ENCODE data around the gene PRSS57.

DNA sequence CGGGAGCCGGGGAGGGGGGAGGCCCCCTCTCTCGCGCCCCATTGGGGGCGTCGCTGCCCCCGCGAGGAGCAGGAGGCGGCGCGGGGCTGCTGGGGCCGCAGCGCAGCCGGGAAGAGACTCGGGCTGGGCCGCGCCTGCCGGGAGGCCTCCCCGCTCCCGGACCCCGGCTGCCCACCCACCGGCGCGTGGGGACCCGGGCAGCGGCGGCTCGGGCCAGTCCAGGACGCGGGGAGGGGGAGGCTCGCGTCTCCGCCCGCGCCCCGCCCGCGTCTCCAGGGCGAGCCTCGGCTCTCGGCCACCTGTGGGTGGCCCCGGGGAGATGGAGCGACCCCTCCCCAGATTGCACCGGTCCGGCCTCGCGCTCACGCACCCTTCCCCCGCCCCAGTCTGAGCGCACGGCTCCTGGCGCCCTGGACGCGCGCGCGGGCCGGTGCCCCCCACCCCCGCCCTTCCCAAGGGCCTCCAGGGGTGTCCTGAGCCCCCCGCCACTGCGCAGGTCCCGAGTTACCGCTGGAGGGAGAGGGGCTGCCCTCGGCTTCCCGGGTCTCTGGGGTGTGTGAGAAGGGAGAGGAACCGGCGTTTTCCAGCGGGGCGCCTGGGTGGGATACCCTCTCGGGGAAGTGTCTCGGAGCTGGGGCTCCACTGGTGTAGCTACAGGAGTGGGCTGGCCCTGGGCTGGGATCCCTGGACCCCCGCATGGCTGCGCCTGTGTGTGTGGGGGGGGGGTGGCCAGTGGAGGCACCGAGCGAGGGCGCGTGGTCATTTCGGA, 14.1 kb upstream of the PRSS57 start:
- TF ChIP-seq, protein P1, sequence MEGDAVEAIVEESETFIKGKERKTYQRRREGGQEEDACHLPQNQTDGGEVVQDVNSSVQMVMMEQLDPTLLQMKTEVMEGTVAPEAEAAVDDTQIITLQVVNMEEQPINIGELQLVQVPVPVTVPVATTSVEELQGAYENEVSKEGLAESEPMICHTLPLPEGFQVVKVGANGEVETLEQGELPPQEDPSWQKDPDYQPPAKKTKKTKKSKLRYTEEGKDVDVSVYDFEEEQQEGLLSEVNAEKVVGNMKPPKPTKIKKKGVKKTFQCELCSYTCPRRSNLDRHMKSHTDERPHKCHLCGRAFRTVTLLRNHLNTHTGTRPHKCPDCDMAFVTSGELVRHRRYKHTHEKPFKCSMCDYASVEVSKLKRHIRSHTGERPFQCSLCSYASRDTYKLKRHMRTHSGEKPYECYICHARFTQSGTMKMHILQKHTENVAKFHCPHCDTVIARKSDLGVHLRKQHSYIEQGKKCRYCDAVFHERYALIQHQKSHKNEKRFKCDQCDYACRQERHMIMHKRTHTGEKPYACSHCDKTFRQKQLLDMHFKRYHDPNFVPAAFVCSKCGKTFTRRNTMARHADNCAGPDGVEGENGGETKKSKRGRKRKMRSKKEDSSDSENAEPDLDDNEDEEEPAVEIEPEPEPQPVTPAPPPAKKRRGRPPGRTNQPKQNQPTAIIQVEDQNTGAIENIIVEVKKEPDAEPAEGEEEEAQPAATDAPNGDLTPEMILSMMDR (IDR thresholded peaks at IDR 0.05): no peak
- TF ChIP-seq EP300 (IDR thresholded peaks at IDR 0.05; ENCODE audit: borderline replicate concordance in 1 of 2, low read depth in 1 of 2, low read length in 1 of 2): no peak
- no peak for TF ChIP-seq POLR2AphosphoS5 (IDR thresholded peaks at IDR 0.05; ENCODE audit: low read depth, low read length)
- TF ChIP-seq RCOR1 (IDR thresholded peaks at IDR 0.05; ENCODE audit: low read length): no peak
- TF ChIP-seq, protein P2, sequence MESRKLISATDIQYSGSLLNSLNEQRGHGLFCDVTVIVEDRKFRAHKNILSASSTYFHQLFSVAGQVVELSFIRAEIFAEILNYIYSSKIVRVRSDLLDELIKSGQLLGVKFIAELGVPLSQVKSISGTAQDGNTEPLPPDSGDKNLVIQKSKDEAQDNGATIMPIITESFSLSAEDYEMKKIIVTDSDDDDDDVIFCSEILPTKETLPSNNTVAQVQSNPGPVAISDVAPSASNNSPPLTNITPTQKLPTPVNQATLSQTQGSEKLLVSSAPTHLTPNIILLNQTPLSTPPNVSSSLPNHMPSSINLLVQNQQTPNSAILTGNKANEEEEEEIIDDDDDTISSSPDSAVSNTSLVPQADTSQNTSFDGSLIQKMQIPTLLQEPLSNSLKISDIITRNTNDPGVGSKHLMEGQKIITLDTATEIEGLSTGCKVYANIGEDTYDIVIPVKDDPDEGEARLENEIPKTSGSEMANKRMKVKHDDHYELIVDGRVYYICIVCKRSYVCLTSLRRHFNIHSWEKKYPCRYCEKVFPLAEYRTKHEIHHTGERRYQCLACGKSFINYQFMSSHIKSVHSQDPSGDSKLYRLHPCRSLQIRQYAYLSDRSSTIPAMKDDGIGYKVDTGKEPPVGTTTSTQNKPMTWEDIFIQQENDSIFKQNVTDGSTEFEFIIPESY (IDR thresholded peaks at IDR 0.05; ENCODE audit: borderline replicate concordance, low read depth): no peak
- TF ChIP-seq, protein P3, sequence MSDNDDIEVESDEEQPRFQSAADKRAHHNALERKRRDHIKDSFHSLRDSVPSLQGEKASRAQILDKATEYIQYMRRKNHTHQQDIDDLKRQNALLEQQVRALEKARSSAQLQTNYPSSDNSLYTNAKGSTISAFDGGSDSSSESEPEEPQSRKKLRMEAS (IDR thresholded peaks at IDR 0.05; ENCODE audit: low read depth): no peak
- TF ChIP-seq, protein P4, sequence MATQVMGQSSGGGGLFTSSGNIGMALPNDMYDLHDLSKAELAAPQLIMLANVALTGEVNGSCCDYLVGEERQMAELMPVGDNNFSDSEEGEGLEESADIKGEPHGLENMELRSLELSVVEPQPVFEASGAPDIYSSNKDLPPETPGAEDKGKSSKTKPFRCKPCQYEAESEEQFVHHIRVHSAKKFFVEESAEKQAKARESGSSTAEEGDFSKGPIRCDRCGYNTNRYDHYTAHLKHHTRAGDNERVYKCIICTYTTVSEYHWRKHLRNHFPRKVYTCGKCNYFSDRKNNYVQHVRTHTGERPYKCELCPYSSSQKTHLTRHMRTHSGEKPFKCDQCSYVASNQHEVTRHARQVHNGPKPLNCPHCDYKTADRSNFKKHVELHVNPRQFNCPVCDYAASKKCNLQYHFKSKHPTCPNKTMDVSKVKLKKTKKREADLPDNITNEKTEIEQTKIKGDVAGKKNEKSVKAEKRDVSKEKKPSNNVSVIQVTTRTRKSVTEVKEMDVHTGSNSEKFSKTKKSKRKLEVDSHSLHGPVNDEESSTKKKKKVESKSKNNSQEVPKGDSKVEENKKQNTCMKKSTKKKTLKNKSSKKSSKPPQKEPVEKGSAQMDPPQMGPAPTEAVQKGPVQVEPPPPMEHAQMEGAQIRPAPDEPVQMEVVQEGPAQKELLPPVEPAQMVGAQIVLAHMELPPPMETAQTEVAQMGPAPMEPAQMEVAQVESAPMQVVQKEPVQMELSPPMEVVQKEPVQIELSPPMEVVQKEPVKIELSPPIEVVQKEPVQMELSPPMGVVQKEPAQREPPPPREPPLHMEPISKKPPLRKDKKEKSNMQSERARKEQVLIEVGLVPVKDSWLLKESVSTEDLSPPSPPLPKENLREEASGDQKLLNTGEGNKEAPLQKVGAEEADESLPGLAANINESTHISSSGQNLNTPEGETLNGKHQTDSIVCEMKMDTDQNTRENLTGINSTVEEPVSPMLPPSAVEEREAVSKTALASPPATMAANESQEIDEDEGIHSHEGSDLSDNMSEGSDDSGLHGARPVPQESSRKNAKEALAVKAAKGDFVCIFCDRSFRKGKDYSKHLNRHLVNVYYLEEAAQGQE (IDR thresholded peaks at IDR 0.05; ENCODE audit: low read depth, low read length): no peak
- TF ChIP-seq JUND (IDR thresholded peaks at IDR 0.05): no peak
- no peak for TF ChIP-seq SMC3 (IDR thresholded peaks at IDR 0.05; ENCODE audit: low read depth, low read length)
- TF ChIP-seq FOXJ3 (CRISPR knock-in tag; IDR thresholded peaks at IDR 0.05): no peak
- TF ChIP-seq SIN3A (IDR thresholded peaks at IDR 0.05; ENCODE audit: borderline replicate concordance, low read depth, low read length): no peak
- TF ChIP-seq RFX5 (IDR thresholded peaks at IDR 0.05; ENCODE audit: low read length): no peak
